ENCODE data around the gene FARP1. TPM values are rescaled to one million over a fixed set of nuclear protein-coding genes. Genes with fewer than 3 reads are reported as not detected.

Gene FARP1
- total and polyA plus RNA-seq, 10 of the 15 experiments (the other 5 are each of a cell fraction or from before 2014, with no cell fraction given), result 0.17 to 6.9 (median 0.68) TPM

DNA sequence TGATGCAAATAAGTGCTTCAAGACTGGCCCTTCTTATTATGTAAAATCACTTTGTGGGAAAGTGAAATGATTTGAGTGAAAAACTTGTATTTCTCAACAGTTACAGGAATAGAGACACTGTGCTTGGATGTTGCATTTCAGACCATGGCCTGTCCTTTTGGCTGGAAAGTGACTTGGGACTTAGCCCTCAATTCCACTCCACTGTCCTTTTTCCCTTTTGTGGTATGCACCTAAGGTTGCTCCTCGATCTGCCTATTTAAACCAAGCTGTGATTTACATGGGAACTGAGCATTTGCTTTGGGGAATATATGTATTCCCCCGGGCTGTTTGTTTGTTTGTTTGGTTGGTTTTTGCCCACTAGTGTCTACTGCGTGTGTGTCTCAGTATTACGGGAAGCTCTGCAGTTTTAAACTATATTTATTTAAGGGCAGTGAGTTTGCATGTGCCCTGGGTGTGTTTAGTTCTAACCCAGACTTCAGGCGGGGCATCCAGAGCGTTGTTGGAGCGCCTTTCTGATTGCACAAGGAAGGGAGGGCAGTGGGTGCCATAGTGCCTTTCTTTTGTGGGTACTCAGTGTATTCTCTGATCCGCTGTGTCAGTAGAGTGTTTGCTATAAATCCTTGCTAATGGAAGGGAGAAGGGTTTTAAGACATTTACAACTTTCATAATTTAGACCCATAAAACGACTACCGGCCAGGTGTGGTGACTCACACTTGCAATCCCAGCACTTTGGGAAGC is 52.3 kb downstream of the FARP1 start:
- ChIA-PET SMC1A (ENCODE audit: uncharacterized antibody, unreplicated experiment) (interaction anchor here (0.9 to 1.3 kb wide), 2 partner anchors 10 to 33 kb away, joined by 3 to 4 read pairs; no protein-coding TSS in a partner anchor), CTCF (interaction anchor here (0.6 to 1.2 kb wide), 2 partner anchors 11 to 109 kb away, joined by 3 read pairs; no protein-coding TSS in a partner anchor), POLR2A (no interaction called here), RAD21 (ENCODE audit: unreplicated experiment) (no interaction called here)
- H3K4me1 ChIP-seq (ENCODE audit: control insufficient read depth, insufficient read depth, low read length), result no peaks in the 10 kb centered on the region
- no peaks in the 10 kb centered on the region for H3K27me3 ChIP-seq (replicated peaks in 1 of 2; ENCODE audit: control insufficient read depth in 2 of 2, insufficient read depth in 2 of 2, low read length in 1 of 2)
- H3K4me2 ChIP-seq (ENCODE audit: control insufficient read depth, insufficient read depth), result no peak overlapping the region
- H3K79me2 ChIP-seq (ENCODE audit: control insufficient read depth, insufficient read depth, low read length), result no peaks in the 10 kb centered on the region
- no TSS peak for BruUV-seq (replicated peaks)
- intact Hi-C loops (cut with micrococcal nuclease; ENCODE audit: unreplicated experiment), result no loop called here
- in situ Hi-C loops (cut with MboI), result no loop called here
- no peak overlapping the region for H3K9ac ChIP-seq (ENCODE audit: control insufficient read depth, insufficient read depth, low read length)
- no peaks in the 10 kb centered on the region for H3K9me3 ChIP-seq (replicated peaks; ENCODE audit: control insufficient read depth, insufficient read depth, low read length)
- no peak for DNase-seq (ENCODE audit: low read depth, low spot score)
- H2AFZ ChIP-seq (ENCODE audit: control insufficient read depth, low read depth, low read length), result no peak overlapping the region
- no peak overlapping the region for H3K27ac ChIP-seq (ENCODE audit: control insufficient read depth, insufficient read depth)
- no peak overlapping the region for H3K4me3 ChIP-seq
- no peak for ATAC-seq
- H4K20me1 ChIP-seq (ENCODE audit: control insufficient read depth, insufficient read depth), result no peaks in the 10 kb centered on the region
- no peaks in the 10 kb centered on the region for H3K36me3 ChIP-seq (ENCODE audit: control insufficient read depth in 2 of 2, insufficient read depth in 2 of 2, low read length in 1 of 2)
- 32% methylated on average over 10 of the region's 10 CpGs for WGBS (ENCODE audit: insufficient coverage, insufficient replicate concordance, low lambda C conversion rate, missing lambda C conversion rate)
- TF ChIP-seq CREB1 (IDR thresholded peaks at IDR 0.05; ENCODE audit: low read depth) (no peak), ZNF217 (IDR thresholded peaks at IDR 0.05) (no peak), FOXM1 (IDR thresholded peaks at IDR 0.05; ENCODE audit: low read depth, low read length) (no peak), EZH2 (IDR thresholded peaks at IDR 0.05; ENCODE audit: borderline replicate concordance, control insufficient read depth, low read depth, low read length) (no peak), NFYA (IDR thresholded peaks at IDR 0.05; ENCODE audit: borderline replicate concordance, low read depth, low read length) (no peak), ATF7 (IDR thresholded peaks at IDR 0.05; ENCODE audit: low read depth) (no peak)
- TF ChIP-seq, protein P1, sequence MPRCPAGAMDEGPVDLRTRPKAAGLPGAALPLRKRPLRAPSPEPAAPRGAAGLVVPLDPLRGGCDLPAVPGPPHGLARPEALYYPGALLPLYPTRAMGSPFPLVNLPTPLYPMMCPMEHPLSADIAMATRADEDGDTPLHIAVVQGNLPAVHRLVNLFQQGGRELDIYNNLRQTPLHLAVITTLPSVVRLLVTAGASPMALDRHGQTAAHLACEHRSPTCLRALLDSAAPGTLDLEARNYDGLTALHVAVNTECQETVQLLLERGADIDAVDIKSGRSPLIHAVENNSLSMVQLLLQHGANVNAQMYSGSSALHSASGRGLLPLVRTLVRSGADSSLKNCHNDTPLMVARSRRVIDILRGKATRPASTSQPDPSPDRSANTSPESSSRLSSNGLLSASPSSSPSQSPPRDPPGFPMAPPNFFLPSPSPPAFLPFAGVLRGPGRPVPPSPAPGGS (IDR thresholded peaks at IDR 0.05; ENCODE audit: borderline replicate concordance, insufficient read depth, low read depth, low read length, poor library complexity, severe bottlenecking), result no peak
- no peak for FAIRE-seq
